Bronchial epithelial cell (primary cell): ENCODE measurements around the gene SYNGR3. TPM values are rescaled to one million over a fixed set of nuclear protein-coding genes. Genes with fewer than 3 reads are reported as not detected.

Experiments used
- DNase-seq: peaks from one replicate; pipeline ENCODE4 v3.0.0-alpha.2; 2010; ENCODE audit warnings: low read depth
- FAIRE-seq: peaks from 2 replicates; lab custom pipeline; 2011; peaks lifted over from hg19 to GRCh38; lab: Jason Lieb, UNC
- H3K27me3 ChIP-seq: 2 replicates; pipeline ENCODE4 v1.5.1; 2011; ENCODE audit warnings: low read length; ENCODE audit not compliant: control insufficient read depth, insufficient read depth
- H3K36me3 ChIP-seq: 2 replicates; pipeline ENCODE4 v1.5.1; 2011; ENCODE audit warnings: low read length; ENCODE audit not compliant: control insufficient read depth, insufficient read depth
- H3K4me3 ChIP-seq: 2 replicates; pipeline ENCODE4 v1.5.1; 2011; ENCODE audit warnings: mild to moderate bottlenecking, low read depth, low read length, control low read depth
- total RNA-seq: library from RNA; depleted of rRNA; stranded (reverse); fragments of >200 nt; gene quantifications from 2 replicates; pipeline ENCODE4 v1.2.1, GENCODE V29; 2014
- TF ChIP-seq, protein P1 (sequence below): IDR thresholded peaks from 2 replicates; pipeline ENCODE4 v1.5.1; 2011; ENCODE audit warnings: mild to moderate bottlenecking, moderate library complexity, low read length, control low read depth, inconsistent platforms; ENCODE audit not compliant: insufficient read depth, severe bottlenecking

The SYNGR3 gene, protein sequence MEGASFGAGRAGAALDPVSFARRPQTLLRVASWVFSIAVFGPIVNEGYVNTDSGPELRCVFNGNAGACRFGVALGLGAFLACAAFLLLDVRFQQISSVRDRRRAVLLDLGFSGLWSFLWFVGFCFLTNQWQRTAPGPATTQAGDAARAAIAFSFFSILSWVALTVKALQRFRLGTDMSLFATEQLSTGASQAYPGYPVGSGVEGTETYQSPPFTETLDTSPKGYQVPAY
- 2.9 and 5.2 TPM in 2 replicates for total RNA-seq

DNA sequence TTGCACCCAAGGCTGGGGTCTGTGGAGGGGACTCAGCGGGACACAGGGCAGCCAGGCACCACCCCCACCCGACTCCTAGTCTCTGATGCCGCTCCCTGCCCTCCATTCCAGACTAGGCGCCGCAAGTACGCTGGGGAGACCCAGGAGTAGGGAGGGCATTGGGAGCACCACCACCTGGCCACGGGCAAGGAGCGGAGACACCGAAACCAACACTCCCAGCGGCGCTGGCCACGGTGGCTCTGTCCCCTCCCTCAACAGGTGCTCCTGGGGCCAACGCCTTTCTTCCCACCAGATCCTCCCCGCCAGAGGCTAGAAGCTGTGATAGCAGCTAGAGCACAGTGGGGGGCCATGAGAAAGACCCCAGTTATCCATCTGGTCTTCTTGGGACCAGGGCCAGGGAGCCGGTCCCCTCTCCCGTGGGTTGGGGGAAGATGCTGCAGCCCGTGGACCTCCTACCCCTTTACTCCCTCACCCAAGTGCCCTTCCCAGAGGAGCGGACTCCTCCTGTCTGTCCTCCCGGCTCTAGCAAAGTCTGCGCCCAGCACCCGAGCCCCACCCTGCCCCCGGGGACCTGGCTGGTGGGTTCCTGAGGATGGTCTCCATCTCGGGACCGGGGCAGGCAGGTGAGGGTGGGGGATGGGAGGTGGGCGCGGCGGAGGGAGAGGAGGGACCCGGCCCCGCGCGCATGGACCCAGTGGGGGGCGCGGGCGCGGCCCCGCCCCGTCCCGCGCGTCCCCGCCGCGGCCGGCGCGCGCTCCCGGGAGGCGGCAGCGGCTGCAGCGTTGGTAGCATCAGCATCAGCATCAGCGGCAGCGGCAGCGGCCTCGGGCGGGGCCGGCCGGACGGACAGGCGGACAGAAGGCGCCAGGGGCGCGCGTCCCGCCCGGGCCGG lies at the start of gene SYNGR3:
SYNGR3 (plus strand) TSS at position 762 of the 892 bp plus-strand sequence. CDS start 133 bp downstream, outside the sequence.
- H3K4me3 ChIP-seq = peak within 1 kb of the TSS; percentile 21
- TF ChIP-seq, protein P1, sequence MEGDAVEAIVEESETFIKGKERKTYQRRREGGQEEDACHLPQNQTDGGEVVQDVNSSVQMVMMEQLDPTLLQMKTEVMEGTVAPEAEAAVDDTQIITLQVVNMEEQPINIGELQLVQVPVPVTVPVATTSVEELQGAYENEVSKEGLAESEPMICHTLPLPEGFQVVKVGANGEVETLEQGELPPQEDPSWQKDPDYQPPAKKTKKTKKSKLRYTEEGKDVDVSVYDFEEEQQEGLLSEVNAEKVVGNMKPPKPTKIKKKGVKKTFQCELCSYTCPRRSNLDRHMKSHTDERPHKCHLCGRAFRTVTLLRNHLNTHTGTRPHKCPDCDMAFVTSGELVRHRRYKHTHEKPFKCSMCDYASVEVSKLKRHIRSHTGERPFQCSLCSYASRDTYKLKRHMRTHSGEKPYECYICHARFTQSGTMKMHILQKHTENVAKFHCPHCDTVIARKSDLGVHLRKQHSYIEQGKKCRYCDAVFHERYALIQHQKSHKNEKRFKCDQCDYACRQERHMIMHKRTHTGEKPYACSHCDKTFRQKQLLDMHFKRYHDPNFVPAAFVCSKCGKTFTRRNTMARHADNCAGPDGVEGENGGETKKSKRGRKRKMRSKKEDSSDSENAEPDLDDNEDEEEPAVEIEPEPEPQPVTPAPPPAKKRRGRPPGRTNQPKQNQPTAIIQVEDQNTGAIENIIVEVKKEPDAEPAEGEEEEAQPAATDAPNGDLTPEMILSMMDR = no peak
- FAIRE-seq (no peak), DNase-seq (no peak)
- H3K27me3 ChIP-seq = peaks cover 14% of the 10 kb centered on the region
- peaks cover 10% of the 10 kb centered on the region for H3K36me3 ChIP-seq

DNA sequence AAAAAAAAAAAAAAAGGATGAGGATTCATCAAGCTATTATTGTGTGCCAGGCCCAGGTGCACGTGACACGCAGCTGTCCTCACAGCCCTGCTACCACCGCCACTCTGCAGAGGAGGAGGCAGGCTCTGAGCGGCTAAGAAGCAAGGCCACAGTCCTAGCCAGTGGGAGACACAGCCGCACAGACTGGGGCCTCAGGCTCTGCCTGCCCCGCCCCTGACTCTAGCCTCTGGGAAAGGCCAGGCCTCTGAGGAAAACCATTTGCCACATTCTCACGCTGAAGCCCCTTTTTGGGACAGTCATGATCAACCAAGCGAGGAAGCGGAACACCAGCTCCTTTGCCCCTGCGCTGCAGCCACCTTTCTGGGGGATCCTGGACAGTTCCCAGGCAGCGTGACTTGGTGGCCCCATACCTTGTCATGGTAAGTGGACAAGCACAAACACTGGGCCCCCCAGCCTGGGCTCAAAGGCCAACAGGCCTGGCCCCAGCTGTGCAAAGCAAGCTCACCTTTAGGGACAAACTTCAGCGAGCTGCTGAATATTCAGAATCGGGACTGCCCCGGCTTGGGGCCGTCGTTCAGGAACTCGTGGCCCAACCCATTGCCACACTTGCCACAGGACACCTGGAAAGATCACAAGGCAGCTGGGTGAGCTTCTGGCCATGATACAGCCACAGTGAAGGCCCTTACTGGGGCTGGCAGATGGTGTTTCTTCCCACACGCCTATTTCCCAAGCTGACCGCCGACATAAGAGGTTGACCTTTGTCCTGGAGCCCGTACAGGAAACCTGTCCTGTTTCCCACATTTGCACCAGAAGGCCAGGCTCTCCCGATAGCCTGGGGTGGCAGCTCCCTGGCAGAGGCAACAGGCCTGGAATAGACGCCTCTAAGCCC lies 49.3 kb upstream of the SYNGR3 start:
- FAIRE-seq = no peak
- no peak overlapping the region for H3K4me3 ChIP-seq
- H3K36me3 ChIP-seq = peaks cover 14% of the 10 kb centered on the region
- TF ChIP-seq, protein P1 = no peak
- DNase-seq = no peak
- H3K27me3 ChIP-seq = no peaks in the 10 kb centered on the region

DNA sequence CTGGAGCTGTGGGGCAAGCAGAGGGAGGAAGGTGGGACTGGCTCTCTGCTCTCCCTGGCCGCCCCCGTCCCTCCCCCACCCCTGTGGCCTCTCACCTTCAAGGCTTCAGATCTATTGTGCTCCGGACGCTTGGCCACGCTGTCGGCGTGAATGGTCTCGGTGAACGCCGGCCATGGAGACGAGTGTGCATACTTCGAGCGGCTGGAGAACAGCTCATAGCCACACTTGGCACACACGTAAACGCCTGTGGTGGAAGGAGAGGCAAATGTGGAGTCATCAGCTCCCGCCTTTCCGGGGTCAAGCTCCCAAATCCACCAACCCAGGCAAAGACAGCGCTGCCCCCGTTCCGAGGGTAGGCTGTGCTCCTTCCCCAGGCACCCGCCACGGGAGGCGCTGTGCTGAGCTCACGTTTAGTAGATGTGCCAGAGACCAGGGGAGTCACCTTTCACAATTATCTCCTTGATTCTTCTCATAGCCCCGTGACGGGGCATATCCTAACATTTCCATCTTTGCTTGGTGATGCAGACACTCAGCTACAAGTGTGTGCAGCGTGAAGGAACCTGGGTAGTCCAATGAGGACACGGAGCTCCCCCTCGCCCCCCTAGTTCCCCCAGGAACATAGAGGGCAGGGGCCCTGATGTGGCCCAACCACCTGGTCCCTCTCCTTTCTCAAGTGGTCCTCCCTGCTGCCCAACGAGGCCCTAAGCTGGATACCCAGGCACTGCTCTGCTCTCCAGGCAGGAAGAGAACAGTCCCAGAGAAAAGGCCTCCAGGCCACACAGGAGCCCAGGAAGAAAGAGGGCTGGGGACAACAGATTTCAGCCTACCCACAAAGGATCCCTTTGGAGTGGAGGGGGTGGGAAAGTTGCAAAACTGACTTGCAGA lies 48.4 kb upstream of the SYNGR3 start:
- Histone ChIP-seq H3K4me3 (no peak overlapping the region), H3K36me3 (peaks cover 14% of the 10 kb centered on the region), H3K27me3 (no peaks in the 10 kb centered on the region)
- TF ChIP-seq, protein P1 = no peak
- no peak for FAIRE-seq
- DNase-seq = no peak

DNA sequence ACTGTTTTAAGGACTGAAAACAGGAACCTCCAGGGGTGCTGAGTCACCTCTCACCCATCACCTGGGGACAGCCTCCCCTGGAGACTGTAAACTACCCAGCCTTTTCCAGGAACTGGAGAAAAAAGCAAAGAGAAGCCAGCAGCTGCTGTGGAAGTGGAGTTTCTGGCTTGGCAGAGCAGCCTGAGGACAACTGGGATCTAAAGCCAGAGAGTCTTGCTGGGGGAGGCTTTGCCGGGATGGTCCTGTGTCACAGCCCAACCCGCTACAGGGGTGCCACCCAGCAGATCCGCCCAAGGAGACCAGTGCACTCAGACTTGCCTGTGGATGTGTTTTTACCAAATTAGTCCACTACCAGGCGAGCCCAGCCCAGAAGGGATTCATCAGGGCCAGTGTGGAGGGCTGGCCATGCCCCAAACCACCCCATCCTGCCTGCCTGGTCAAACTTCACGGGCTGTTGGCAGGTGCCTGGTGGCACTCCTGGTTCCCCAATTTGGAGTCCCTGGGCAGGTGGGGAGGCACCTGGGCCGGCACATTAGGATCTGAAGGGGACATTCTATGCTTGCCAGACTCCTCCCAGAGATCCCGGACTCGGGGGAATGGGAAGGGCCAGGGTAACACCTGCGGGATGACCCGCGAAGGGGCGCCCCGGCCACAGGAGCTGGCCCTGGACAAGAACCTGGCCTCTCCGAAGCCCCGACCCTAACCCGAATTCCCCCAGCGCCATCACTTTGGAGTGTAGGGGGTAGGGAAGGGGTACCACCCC lies 47.5 kb upstream of the SYNGR3 start:
- TF ChIP-seq, protein P1 = no peak
- H3K36me3 ChIP-seq = peaks cover 14% of the 10 kb centered on the region
- FAIRE-seq = no peak
- DNase-seq = peak; percentile 62
- no peaks in the 10 kb centered on the region for H3K27me3 ChIP-seq
- peak overlapping the region; percentile 67 for H3K4me3 ChIP-seq
